Upper lobe of left lung (tissue), 6 donors: ENCODE measurements around the gene KRTAP10-10. TPM values are rescaled to one million over a fixed set of nuclear protein-coding genes. Genes with fewer than 3 reads are reported as not detected.

Source experiments
- ATAC-seq, 2 donors: fragments of 200-7000 bp; cut with Tn5 transposase; one replicate each; pipeline ENCODE4 v1.9.1; 2022; ENCODE audit warnings: mild to moderate bottlenecking in 2 of 2, moderate library complexity in 2 of 2; ENCODE audit not compliant: low FRiP score in 2 of 2
- DNase-seq, 2 donors: peaks; one replicate each; pipeline ENCODE4 v3.0.0-alpha.2; 2019 to 2020
- H3K27ac ChIP-seq, 4 donors: fragments of 200-600 bp; sonication (generic); one replicate each; pipeline ENCODE4 v1.5.1; 2016 to 2019
- H3K27me3 ChIP-seq, 4 donors: fragments of 200-600 bp; sonication (generic); one replicate each; pipeline ENCODE4 v1.5.1; 2017 to 2019
- H3K36me3 ChIP-seq, 4 donors: fragments of 200-600 bp; sonication (generic); one replicate each; pipeline ENCODE4 v1.5.1; 2016 to 2019
- H3K4me1 ChIP-seq, 4 donors: fragments of 200-600 bp; sonication (generic); one replicate each; pipeline ENCODE4 v1.5.1; 2018 to 2019
- H3K4me3 ChIP-seq, 4 donors: fragments of 200-600 bp; sonication (generic); one replicate each; pipeline ENCODE4 v1.5.1; 2017 to 2019; ENCODE audit warnings: mild to moderate bottlenecking in 2 of 4, moderate library complexity in 1 of 4
- H3K9me3 ChIP-seq, 4 donors: fragments of 200-600 bp; sonication (generic); one replicate each; pipeline ENCODE4 v1.5.1; 2018 to 2019
- EP300 ChIP-seq, 4 donors: sonication (generic); formaldehyde crosslinking; IDR thresholded peaks; one replicate each; pipeline ENCODE4 v1.5.1; 2017; ENCODE audit warnings: antibody characterized with exemption in 4 of 4, control low read depth in 2 of 4
- POLR2A ChIP-seq, 4 donors: fragments of 450-650 bp; IDR thresholded peaks; one replicate each; pipeline ENCODE4 v1.5.1; 2016 to 2017; ENCODE audit warnings: antibody characterized with exemption in 4 of 4, mild to moderate bottlenecking in 2 of 4
- POLR2AphosphoS5 ChIP-seq, 2 donors: sonication (generic); formaldehyde crosslinking; IDR thresholded peaks; one replicate each; pipeline ENCODE4 v1.5.1; 2017; ENCODE audit warnings: antibody characterized with exemption in 2 of 2
- WGBS, 2 donors: methylation state at CpG; one replicate each; pipeline ENCODE4 v1.1.5; 2017 to 2018; 5-methylcytosine and 5-hydroxymethylcytosine counted together
- total RNA-seq, 6 donors: library from RNA; depleted of rRNA in 4 of 6; stranded (reverse); fragments of >200 nt in 4 of 6; gene quantifications; one replicate each; pipeline versions ENCODE4 v1.1.0 to v1.2.1, GENCODE V29; 2016 to 2021
- TF ChIP-seq, protein P1 (sequence below), 6 experiments: fragments of 450-650 bp in 4 of 6; fragments of 200-600 bp in 2 of 6; sonication (generic) in 2 of 6; IDR thresholded peaks; one replicate each; pipeline ENCODE4 v1.5.1; 2016 to 2019; ENCODE audit warnings: antibody characterized with exemption in 6 of 6
- donor health status: DM: no; HTN: no; CAD: no; lungs with moderate emphysema.
- donor health status: DM: no; HTN: yes; CAD: no; lungs with severe emphysema.

The KRTAP10-10 gene
- total RNA-seq, 6 donors from 2014 or later = not detected

DNA sequence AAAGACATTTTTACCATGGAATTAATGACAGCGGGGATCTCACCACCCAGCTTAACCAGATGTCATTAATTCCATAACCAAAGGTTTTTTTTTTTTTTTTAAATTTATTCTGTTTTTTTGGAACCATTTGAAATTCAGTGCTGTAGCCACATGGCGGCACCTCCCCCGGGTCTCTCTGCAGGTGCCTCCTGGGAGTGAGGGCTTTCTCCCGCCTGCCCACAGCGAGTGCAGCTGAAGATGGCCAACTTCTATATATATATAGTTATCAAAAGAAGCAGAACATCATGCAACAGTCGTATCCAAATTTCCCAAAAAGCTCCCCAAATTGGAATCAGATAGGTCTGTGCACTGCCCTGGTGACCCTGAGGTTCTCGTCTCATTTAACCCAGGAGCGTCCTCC is 21.7 kb upstream of the KRTAP10-10 start:
- WGBS, 2 donors = 78 to 82% methylated on average over 8 of the region's 8 CpGs
- Histone ChIP-seq H3K9me3 (peaks cover 0 to 17% (median 6%) of the 10 kb centered on the region in 4 donors), H3K4me1 (no peaks in the 10 kb centered on the region), H3K27ac (no peak overlapping the region), H3K27me3 (peaks cover 0 to 3% (median 0%) of the 10 kb centered on the region in 4 donors), H3K4me3 (no peak overlapping the region), H3K36me3 (no peaks in the 10 kb centered on the region)
- DNase-seq (no peak), ATAC-seq (no peak)
- no peak for TF ChIP-seq EP300 (IDR thresholded peaks at IDR 0.05)
- TF ChIP-seq, protein P1, sequence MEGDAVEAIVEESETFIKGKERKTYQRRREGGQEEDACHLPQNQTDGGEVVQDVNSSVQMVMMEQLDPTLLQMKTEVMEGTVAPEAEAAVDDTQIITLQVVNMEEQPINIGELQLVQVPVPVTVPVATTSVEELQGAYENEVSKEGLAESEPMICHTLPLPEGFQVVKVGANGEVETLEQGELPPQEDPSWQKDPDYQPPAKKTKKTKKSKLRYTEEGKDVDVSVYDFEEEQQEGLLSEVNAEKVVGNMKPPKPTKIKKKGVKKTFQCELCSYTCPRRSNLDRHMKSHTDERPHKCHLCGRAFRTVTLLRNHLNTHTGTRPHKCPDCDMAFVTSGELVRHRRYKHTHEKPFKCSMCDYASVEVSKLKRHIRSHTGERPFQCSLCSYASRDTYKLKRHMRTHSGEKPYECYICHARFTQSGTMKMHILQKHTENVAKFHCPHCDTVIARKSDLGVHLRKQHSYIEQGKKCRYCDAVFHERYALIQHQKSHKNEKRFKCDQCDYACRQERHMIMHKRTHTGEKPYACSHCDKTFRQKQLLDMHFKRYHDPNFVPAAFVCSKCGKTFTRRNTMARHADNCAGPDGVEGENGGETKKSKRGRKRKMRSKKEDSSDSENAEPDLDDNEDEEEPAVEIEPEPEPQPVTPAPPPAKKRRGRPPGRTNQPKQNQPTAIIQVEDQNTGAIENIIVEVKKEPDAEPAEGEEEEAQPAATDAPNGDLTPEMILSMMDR (IDR thresholded peaks at IDR 0.05) = no peak
- no peak for TF ChIP-seq POLR2A (IDR thresholded peaks at IDR 0.05)
- TF ChIP-seq POLR2AphosphoS5 (IDR thresholded peaks at IDR 0.05) = no peak

DNA sequence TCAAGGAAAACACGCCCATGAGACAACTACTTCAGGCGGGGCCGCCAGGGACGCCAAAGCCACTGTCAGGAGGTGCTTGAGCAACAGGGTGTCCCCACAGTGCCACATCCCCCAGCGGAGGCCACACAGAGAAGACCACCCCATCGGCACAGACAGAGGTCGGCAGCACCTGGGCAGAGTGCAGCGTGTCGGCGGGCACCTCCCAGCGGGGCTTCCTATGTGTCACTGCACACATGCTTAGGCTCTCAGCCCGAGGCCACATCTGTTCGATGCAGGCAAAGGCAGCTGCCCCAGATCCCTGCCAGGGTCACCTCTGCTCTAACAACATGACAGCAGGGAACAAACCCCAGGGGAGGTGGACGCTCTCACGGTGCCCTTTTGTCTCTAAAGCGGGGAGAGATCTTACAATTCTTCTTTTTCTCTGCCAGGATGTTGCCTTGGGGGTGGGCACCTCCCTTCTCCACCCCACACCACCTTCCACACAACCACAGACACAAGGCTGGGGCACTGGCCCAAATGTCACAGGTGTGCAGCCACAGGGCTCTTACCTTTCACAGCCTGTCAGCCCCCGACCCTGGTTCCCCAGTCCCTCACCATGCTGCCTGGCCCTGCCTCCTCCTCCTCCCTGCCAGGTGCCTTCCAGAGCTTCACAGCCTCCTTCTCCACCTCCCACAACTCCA is 21.1 kb upstream of the KRTAP10-10 start:
- DNase-seq = peak in 1 of 2 donors; percentile 64
- Histone ChIP-seq H3K27ac (no peak overlapping the region), H3K4me1 (no peaks in the 10 kb centered on the region), H3K9me3 (peaks cover 0 to 11% (median 2%) of the 10 kb centered on the region in 4 donors), H3K27me3 (peaks cover 0 to 3% (median 0%) of the 10 kb centered on the region in 4 donors), H3K36me3 (no peaks in the 10 kb centered on the region), H3K4me3 (no peak overlapping the region)
- WGBS, 2 donors = 73 to 79% methylated on average over 11 to 17 of the region's 17 CpGs
- no peak for TF ChIP-seq EP300 (IDR thresholded peaks at IDR 0.05)
- TF ChIP-seq POLR2AphosphoS5 (IDR thresholded peaks at IDR 0.05) = no peak
- TF ChIP-seq, protein P1 (IDR thresholded peaks at IDR 0.05) = no peak
- TF ChIP-seq POLR2A (IDR thresholded peaks at IDR 0.05) = no peak
- ATAC-seq = no peak

DNA sequence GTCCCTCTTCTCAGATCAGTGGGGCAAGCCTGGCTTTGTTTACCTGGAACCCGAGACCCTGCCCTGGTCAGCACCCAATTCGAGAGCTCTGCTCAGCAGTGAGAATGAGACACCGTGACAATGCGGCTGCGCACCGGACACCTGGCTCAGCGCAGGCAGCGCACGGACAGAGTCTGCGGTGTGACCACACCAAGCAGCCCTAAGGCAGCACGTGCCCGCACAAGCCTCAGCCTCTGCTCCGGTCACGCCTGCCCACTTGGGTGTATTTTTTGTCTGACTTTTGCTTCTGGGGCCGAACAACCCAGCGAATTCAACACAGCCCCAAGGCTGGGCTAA is 20.6 kb upstream of the KRTAP10-10 start:
- Histone ChIP-seq H3K27me3 (peaks cover 0 to 3% (median 0%) of the 10 kb centered on the region in 4 donors), H3K9me3 (peaks cover 0 to 6% (median 2%) of the 10 kb centered on the region in 4 donors), H3K4me3 (no peak overlapping the region), H3K27ac (no peak overlapping the region), H3K36me3 (no peaks in the 10 kb centered on the region), H3K4me1 (no peaks in the 10 kb centered on the region)
- no peak for TF ChIP-seq POLR2A (IDR thresholded peaks at IDR 0.05)
- TF ChIP-seq, protein P1 (IDR thresholded peaks at IDR 0.05) = no peak
- TF ChIP-seq EP300 (IDR thresholded peaks at IDR 0.05) = no peak
- TF ChIP-seq POLR2AphosphoS5 (IDR thresholded peaks at IDR 0.05) = no peak
- ATAC-seq (no peak), DNase-seq (peak in 1 of 2 donors; percentile 63)
- WGBS, 2 donors = 86 to 88% methylated on average over 13 to 16 of the region's 16 CpGs

DNA sequence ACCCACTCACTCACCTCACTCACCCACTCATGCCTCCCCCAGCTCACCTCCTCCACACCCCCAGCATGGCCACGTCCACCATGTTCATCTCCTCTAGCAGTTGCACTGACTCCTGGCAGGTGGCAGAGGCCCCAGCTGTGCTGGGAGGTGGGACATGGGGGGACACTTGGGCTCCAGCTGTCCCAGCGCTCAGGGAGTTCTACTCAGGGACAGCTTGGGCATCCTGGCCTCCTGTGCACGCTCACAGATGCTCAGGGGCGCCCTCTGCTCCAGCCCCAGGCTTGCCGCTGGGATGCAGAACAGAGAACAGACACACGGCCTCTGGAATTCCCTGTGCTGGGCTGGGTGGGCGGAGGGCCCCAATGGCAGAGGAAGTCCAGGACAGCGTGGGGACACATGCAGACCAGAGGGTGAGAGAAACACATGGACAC is 20.1 kb upstream of the KRTAP10-10 start:
- ATAC-seq = no peak
- no peak for DNase-seq
- H3K36me3 ChIP-seq = no peaks in the 10 kb centered on the region
- H3K27me3 ChIP-seq = peaks cover 0 to 3% (median 0%) of the 10 kb centered on the region in 4 donors
- H3K4me3 ChIP-seq = no peak overlapping the region
- TF ChIP-seq, protein P1 (IDR thresholded peaks at IDR 0.05) = no peak
- TF ChIP-seq POLR2AphosphoS5 (IDR thresholded peaks at IDR 0.05) (no peak), EP300 (IDR thresholded peaks at IDR 0.05) (no peak), POLR2A (IDR thresholded peaks at IDR 0.05) (no peak)
- no peak overlapping the region for H3K27ac ChIP-seq
- WGBS, 2 donors = 53 to 68% methylated on average over 3 to 8 of the region's 8 CpGs
- H3K9me3 ChIP-seq = peaks cover 0 to under 1% (median 0%) of the 10 kb centered on the region in 4 donors
- H3K4me1 ChIP-seq = no peaks in the 10 kb centered on the region

DNA sequence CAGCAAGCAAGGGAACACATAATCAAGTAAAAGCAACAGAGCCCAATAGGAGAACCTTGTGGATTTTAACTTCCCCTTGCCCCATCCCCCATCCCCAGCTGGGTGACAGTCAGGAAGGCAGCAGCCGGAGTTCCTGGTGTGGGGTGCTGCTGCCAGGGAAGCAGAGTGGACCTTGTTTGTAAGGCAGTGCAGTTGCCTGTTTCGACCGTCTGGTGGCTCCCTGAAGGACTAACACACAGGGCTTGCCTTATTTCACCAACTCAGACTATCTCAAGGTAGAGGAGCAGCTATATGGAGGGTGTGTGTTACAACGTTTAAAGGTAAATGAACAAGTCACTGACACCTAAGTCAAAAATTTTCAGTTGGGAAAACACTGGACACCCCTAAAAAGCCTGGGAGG is 18.7 kb upstream of the KRTAP10-10 start:
- H3K27me3 ChIP-seq = no peaks in the 10 kb centered on the region

More for the DNA sequence above, 18.7 kb upstream of the KRTAP10-10 start:
- H3K9me3 ChIP-seq = peaks cover 0 to 1% (median under 1%) of the 10 kb centered on the region in 4 donors
- H3K4me1 ChIP-seq = no peaks in the 10 kb centered on the region
- TF ChIP-seq EP300 (IDR thresholded peaks at IDR 0.05) (no peak), POLR2A (IDR thresholded peaks at IDR 0.05) (no peak), POLR2AphosphoS5 (IDR thresholded peaks at IDR 0.05) (no peak)
- TF ChIP-seq, protein P1 (IDR thresholded peaks at IDR 0.05) = peak in 2 of 6 experiments; percentile 9 to 12
- H3K36me3 ChIP-seq = no peaks in the 10 kb centered on the region
- ATAC-seq (peak in 1 of 2 donors; percentile 70), DNase-seq (no peak)
- peak overlapping the region in 2 of 4 donors; percentile 4 to 12 for H3K27ac ChIP-seq
- WGBS, 2 donors = 28 to 34% methylated on average over 4 of the region's 4 CpGs
- no peak overlapping the region for H3K4me3 ChIP-seq
